GM21737 (cell line): ENCODE results near the gene MTURN.
"Not testable (repeated sequence)": the region's sequence is repeated elsewhere in the genome, so short reads cannot be mapped to it uniquely, and the experiment has no call there.

Source experiments
- ATAC-seq: cut with Tn5 transposase; IDR thresholded peaks from one replicate; pipeline ENCODE4 v1.9.1; 2021; ENCODE audit warnings: mild to moderate bottlenecking, moderate library complexity; ENCODE audit not compliant: unreplicated experiment

MTURN gene

DNA sequence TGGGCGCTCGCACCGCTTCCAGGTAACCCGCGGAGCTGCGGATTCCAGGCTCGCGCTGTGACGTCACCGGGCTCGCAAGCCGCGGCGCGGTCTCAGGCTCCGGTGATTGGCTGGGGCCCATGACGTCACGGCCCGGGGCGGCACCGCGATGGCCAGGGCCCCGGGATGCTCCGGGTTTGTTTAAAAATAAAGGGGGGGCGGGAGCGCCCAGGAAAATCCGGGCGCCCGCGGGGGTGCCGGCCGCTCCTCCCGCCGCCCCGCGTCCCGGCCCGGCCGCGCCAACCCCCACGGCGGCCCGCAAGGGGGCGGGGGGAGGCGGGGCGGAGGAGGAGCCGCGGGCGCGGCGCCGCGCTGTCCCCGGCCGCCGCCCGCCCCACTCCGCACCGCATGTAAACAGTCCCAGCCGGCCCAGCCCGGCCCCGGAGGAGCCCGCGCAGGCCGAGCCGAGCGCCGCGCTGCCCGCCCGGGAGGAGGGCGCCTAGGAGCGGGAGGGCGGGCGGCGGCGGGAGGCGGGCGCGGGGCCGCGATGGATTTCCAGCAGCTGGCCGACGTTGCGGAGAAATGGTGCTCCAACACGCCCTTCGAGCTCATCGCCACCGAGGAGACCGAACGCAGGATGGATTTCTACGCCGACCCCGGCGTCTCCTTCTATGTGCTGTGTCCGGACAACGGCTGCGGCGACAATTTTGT lies at the start of gene MTURN:
Gene MTURN, plus strand, starts transcription at position 376 of the 690 bp plus-strand sequence. Its CDS starts 151 bp downstream, at position 527.
- peak; percentile 82 for ATAC-seq

DNA sequence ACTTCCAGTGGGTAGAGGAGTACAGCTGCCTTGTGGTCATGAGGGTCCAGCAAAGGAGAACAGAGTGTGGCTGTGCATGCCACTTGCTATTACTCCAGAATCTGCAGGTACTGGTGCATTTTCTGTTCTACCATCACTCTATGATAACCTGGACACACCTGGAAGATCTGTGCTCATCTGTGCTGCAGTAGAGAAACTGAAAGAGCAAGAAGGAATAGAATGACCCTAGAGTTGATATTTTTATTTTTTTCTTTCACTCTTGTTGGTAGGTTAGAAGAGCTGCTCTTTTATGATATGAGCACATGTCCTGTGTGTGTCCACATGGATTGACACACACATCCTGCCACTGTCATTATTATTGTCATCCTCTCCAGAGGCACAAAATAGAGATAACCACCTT lies 48.3 kb upstream of the MTURN start:
- no peak for ATAC-seq

DNA sequence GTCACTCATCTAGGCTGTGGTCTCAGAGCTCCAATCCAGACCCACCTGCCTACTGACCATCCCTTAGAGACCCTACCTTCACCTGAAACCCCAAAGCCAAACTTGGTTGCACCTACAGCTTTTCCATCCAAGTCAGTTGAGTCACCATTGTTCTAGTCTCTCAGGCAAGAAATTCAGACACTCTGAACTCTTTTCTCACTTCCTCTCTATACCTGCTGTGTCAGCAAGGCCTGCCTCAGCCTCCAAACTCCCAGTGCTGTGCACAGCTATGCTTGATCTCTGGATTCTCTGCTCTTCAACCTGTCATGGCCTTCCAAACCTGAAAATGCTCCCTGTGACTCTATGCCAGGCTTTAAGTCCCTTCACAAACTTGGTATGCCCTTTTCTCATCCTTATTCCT lies 47.4 kb upstream of the MTURN start:
- ATAC-seq, result no peak

DNA sequence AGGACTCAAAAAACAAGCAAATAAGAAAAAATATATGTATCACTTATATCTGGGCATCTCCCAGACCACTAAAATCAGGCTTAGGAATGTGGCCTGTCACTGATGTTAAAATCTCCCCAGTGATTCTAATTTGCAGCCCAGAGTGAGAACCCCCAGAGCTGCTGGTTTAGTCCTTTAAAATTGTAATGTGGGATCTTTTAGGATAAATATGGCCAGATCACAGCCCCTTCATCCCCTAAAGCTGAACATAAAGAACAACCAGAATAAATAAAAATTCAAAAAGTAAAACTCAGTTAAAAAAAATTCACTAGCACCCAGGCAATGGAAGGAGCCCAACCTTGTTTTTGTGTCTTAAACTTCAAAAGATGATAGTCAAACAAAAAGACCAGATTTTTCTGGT lies 46.4 kb upstream of the MTURN start:
- no peak for ATAC-seq

DNA sequence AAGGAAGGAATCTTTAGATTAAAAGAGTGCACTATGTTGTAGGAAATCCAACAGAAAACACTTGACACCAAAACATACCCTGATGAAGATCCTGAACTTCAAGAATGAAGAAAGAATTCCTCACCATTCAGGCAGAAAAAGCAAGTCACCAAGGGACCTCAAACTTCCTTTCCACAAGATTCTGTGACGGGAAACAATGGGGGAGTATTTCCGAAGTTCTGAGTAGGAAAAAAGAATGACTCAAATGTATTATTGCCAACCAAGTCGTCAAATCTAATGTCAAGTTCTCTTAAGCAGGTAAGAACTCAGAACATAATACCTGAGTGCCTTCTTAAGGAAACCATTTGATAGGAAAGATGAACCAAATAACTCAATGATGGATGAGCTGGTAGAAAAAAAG lies 44.7 kb upstream of the MTURN start:
- no peak for ATAC-seq

DNA sequence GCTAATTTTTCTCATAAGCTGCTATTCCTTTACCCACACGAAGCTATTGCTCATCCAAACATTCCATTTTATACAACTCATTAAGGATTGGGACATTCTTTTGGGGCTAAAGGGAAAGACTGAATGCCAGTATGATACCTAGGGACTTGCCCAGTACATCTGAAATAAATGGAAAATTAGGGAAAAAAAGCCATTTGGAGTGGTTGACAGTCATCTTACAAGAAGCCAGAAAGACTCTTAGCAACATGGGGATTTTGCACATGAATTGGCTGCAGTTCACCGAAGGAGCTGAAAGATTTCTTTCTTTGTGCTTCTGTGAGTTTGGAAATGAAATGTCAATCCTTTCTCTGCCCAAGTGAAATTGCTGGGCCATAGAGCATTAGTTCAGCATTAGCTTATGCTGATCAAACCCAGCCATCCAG lies 43.3 kb upstream of the MTURN start:
- ATAC-seq, result no peak

DNA sequence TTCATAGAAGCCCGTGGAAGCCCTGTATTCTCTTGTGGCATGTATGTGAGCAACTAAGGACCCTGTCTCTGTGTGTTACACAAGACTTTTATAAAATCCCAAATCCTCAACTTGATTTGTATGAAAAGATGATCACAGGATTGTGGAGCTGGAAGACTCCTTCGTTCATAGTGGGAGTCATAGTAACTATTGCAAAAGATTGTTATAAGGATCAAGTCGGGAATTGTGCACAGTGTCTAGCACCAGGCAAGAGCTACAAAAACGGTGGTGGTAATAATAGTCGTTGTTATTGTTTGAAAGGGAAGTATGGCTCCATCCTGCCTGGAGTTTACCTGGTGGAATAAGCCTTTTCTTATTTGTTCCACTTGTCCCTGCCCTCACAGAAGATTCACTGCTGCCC lies 42.8 kb upstream of the MTURN start:
- no peak for ATAC-seq

DNA sequence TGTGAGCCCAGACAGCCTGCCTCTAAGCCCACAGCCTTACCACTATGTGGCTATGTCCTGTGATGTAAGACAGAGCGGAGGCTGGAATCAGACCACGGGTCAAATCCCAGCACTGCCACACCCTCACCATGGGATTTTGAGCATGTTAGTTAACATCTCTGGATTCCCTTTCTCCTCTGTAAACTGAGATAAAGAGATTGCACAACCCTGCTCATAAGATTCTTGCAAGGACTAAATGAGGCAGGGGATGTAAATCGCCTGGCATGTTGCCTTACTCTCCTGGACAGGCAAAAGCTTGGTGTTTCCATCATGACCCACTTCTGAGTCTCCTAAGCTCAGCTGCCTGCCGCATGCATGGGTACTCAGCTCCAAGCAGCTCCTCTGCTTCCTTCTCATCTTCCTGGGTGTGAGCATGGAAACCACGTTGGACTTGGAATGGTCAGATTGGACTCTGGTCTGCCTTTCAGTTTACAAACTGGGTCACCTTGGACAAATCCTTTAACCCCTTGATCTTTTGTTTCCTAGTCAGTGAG lies 41.3 kb upstream of the MTURN start:
- ATAC-seq, result no peak

DNA sequence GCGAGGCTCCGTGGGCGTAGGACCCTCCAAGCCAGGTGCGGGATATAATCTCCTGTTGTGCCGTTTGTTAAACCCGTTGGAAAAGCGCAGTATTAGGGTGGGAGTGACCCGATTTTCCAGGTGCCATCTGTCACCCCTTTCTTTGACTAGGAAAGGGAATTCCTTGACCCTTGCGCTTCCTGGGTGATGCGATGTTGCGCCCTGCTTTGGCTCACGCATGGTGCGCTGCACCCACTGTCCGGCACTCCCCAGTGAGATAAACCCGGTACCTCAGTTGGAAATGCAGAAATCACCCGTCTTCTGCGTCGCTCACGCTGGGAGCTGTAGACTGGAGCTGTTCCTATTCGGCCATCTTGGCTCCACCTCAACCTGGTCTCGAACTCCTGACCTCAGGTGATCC lies 36.2 kb upstream of the MTURN start:
- not testable (repeated sequence) for ATAC-seq

DNA sequence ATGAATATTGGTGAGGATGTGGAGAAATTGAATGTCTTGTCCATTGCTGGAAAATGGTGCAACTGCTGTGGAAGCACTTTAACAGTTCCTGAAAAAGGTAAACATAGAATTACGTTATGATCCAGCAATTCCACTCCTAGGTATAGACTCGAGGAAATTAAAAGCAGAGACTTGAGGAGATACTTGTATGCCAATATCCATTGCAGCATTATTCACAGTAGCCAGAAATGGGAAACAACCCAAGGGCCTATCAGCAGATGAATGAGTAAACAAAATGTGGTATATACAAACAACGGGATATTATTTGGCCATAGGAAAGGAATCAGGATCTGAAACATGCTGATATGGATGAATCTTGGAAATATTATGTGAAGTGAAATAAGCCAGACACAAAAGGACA lies 32.5 kb upstream of the MTURN start:
- no peak for ATAC-seq

DNA sequence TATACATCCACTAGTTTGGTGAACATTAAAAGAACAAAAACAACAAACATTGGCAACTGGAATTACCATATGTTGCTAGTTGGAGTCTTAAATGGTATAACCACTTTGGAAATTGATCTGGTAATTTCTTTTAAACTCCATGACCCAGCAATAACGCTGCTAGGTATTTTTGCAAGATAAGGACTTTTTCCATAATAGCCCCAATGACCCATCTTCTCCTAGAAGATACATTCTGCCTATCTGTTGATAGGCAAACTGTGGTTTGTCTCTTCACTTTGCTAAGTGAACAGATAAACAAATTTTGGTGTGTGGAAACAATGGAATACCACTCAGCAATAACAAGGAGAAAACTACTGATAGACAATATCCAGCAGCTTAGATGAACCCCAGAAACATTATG lies 30.6 kb upstream of the MTURN start:
- ATAC-seq, result no peak

DNA sequence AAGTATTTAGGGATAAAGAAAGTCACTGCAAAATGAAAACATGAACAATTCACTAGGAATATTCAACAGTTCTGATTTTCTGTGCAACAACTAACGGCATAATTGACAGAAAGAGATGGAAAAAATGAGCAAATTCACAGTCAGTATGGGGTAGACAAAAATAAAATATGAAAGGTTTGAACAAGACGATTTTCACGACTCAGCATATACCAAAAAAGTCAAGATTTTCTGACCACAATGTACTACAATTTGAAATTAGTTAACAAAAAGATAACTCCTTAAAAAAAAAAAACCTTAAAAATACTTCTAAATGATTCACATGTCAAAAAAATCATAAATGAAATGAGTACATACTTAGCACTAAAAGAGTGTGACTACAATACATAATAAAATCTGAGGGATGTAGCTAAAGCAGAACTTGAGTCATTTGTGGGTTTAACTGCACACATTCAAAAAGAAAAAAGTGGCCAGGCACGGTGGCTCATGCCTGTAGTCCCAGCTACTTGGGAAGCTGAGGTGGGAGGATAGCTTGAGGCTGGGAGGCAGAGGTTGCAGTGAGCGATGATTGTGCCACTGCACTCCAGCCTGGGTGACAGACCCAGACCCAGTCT lies 22.6 kb upstream of the MTURN start:
- ATAC-seq, result no peak

DNA sequence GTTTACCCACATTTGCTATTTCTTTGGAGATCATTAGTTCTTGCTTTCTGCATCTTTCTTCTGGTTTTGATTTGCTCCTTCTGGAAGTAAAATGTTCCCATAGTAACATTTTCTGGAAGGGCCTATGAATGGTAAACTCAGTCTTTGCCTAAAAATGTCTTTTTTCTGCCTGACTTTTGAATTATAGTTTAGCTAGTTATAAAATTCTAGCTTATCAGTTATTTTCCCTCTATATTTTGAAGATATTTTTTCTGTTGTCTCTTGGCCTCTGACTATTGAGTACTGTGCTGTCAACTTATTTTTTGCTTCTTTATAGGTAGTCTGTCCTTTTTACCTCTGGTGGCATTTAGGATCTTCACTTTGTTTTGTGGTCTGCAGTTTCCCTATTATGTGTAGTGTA lies 21.6 kb upstream of the MTURN start:
- no peak for ATAC-seq

DNA sequence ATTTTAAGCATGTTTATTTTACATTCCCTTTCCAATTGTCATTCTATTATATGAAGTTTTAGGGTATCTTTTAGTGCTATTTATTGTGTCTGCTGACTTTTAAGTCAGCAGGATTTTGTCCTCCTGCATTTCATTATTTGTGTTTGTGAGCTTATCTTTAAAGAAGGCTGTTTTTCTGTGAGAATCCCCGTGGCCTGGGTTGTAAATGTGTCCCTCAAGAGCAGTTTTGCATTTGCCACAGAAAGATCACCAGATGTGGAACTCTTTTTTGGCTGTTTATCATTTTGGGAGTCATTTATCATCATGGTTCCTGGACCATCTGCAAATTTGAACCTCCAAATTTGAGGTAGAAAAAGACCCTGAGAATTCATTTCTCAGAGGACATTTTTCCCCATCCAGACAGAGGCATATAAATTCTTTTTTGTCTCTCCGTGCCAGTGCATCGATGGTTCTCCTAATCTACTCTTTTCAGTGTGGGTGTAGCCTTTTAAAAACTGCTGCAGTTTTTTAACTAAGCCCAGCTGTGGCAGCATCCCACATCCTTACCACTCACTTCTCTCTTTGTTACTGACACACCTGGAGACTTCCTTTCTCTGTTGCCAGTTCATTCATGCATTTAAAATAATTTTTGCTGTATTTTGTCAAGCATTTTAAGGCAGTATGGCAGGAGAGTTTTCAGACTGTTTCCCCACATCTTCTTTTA lies 20.1 kb upstream of the MTURN start:
- ATAC-seq, result no peak

DNA sequence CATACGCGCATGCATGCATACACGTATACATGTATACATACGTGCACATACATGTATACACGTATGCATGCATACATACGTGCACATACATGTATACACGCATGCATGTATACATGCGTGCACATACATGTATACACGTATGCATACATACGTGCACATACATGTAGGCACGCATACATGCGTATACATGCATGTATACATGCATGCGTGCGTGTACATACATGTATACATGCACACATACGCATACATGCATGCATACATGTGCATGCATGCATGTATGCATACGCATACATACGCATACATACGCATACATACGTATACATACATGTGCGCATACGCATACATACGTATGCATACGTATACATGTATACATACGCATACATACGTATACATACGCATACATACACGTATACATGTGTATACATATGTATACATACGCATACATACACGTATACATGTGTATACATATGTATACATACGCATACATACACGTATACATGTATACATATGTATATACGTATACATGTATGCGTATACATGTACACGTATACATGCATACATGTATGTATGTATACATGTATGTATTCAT lies 19.0 kb upstream of the MTURN start:
- ATAC-seq, result no peak

DNA sequence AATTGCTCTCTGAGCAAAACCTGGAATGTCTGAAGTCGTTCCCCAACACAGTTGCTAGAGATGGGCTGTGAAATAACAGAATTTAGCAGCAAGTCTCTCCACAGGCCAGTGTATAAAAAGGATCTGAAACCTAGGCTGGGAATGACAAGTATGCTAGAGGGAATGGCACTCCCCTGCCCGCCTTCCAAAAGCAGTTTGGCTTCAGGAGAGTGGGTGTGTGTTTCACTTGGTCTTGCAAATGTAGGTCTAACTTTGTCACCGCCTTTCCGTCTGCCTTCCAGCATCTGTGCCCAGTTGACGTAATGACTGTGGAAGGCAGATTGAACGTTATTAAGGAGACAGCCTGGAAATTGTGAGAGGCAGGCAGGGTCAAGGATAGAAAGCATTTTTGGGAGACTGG lies 18.0 kb upstream of the MTURN start:
- no peak for ATAC-seq

DNA sequence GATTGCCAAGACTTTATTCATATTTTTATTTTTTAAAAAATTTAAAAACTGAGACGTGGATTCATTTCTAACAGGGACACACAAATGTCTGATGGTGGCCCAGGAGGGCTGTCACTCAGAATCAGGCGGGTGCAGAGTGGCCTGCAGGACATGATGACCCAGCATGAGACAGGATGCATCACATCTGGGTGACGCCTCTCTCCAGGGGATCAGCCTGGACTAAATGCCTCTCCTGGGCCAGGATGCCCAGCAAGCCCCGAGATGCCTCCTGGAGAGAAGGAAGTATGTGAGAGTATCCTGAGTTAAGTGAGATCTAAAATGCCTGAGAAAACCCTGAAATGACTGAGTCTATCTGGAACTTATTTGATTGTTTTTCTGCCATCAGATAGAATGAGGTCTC lies 16.9 kb upstream of the MTURN start:
- ATAC-seq, result no peak

DNA sequence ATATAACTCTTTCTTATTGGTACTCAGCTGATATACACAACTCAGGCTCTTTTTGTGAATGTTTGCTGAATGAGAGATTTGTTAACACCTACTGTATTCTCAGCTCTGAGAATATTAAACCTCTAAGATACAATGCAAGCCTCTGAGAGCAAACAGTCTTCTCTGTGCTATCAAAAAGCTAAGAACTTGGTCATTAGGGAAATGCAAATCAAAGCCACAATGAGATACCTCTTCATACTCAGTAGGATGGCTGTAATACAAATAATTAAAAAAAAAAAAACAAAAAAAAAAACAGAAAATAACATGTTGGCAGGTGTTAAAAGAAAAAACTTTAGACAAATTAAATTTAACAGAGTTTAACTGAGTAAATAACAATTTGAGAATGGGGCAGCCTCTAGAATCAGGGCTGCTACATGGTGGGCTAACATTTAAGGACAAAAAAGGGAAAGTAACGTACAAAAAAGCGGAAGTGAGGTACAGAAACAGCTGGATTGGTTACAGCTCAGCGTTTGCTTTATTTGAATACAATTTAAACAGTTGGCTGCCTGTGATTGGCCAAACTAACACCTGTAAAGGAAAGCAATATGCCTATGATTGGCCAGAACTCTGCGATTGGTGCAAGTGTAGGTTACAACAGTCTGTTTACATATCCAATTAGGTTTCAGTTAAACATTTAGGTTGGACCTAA lies 14.8 kb upstream of the MTURN start:
- ATAC-seq, result no peak

DNA sequence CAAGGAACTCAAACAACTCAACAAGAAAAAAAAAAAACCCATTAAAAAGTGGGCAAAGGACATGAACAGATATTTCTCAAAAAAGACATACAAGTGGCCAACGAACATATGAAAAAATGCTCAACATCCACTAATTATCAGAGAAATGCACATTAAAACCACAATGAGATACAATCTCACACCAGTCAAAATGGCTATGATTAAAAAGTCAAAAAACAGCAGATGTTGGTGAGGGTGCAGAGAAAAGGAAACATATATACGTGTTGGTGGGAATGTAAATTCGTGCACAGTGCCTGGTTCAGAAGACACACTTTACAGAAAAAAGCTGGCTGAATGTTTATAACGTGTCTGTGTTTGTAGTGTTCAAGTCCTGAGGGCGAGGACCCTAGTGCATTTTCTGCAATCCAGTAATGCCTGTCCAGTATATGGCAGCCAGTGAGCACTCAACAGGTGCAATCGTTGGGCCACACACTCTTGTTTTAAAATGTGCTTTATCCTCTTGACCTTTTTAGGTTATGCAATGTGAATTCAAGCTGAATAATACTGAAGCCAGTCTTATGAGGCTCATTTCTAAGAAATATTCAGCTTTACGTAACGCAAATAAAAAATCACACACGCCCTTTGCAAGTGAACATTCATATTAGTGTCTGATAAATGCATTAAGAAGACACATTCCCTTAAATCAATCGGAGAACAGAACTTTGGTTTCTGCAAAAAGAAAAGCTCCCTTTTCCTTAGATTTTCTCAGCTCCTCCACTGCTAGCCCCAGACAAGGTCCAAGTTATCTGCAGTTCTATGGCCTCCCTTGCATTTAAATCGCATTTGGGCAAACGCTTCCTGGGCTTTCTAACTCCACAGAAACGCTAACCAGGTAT lies 813 bp upstream of the MTURN start:
- no peak for ATAC-seq
